Heart right ventricle (tissue), 16 donors: ENCODE measurements around the gene COL26A1. TPM values are rescaled to one million over a fixed set of nuclear protein-coding genes. Genes with fewer than 3 reads are reported as not detected.
"Not testable (repeated sequence)": the region's sequence is repeated elsewhere in the genome, so short reads cannot be mapped to it uniquely, and the experiment has no call there.

ENCODE experiments used
- ATAC-seq, 8 donors: fragments of 200-7000 bp; cut with Tn5 transposase; one replicate each; pipeline ENCODE4 v1.9.1; 2020; ENCODE audit warnings: mild to moderate bottlenecking in 8 of 8, moderate library complexity in 8 of 8, moderate number of reproducible peaks in 1 of 8
- DNase-seq, 2 donors: peaks; one replicate each; pipeline ENCODE4 v3.0.0-alpha.2; 2020
- H3K27ac ChIP-seq, 10 donors: fragments of 200-600 bp; sonication (generic) in 2 of 10; one replicate each; pipeline versions ENCODE4 v1.5.0 to v1.8.0; 2020 to 2022; ENCODE audit warnings: mild to moderate bottlenecking in 3 of 10
- H3K27me3 ChIP-seq, 7 donors: fragments of 200-600 bp; one replicate each; pipeline ENCODE4 v1.8.0; 2021 to 2022; ENCODE audit warnings: mild to moderate bottlenecking in 2 of 7
- H3K36me3 ChIP-seq, 9 donors: fragments of 200-600 bp; sonication (generic) in 1 of 9; one replicate each; pipeline versions ENCODE4 v1.5.0 to v1.8.0; 2020 to 2022; ENCODE audit warnings: mild to moderate bottlenecking in 2 of 9
- H3K4me1 ChIP-seq, 9 donors: fragments of 200-600 bp; sonication (generic) in 1 of 9; one replicate each; pipeline versions ENCODE4 v1.5.0 to v1.8.0; 2020 to 2022; ENCODE audit warnings: mild to moderate bottlenecking in 4 of 9
- H3K4me3 ChIP-seq, 10 donors: fragments of 200-600 bp; sonication (generic) in 2 of 10; one replicate each; pipeline versions ENCODE4 v1.5.0 to v1.8.0; 2020 to 2022; ENCODE audit warnings: mild to moderate bottlenecking in 7 of 10, moderate library complexity in 2 of 10
- H3K9me3 ChIP-seq, 11 donors: fragments of 200-600 bp in 10 of 11; sonication (generic) in 2 of 11; one replicate each; pipeline versions ENCODE4 v1.5.0 to v1.8.0; 2013 to 2022; ENCODE audit warnings: mild to moderate bottlenecking in 2 of 11, control low read depth in 1 of 11, moderate library complexity in 1 of 11
- WGBS, 2 donors: extraction: QIAGEN DNeasy Blood & Tissue Kit; methylation state at CpG; one replicate each; pipeline ENCODE4 v1.1.7; 2013; ENCODE audit warnings: inconsistent platforms in 1 of 2; 5-methylcytosine and 5-hydroxymethylcytosine counted together
- intact Hi-C, 10 donors: fragments of 100-400 bp; cut with DNase I; formaldehyde crosslinking; loops; one replicate each; pipeline versions ENCODE4 v1.11.1 to v1.14.2; 2022
- polyA plus RNA-seq, 2 donors: library from polyadenylated mRNA; stranded (reverse); fragments of 200-250 nt; gene quantifications; one replicate each; pipeline ENCODE4 v1.2.3, GENCODE V29; 2013
- total RNA-seq, 10 donors: library from RNA; stranded (reverse); fragmentation: NEBNext Ultra II Directional in 3 of 10; extraction: Animal tissue kit (Norgen Biotek cat#: 25700) in 3 of 10; gene quantifications; one replicate each; pipeline versions ENCODE4 v1.2.1 to v1.2.4, GENCODE V29; 2021 to 2023
- TF ChIP-seq, protein P1 (sequence below), 9 donors: fragments of 200-600 bp; sonication (generic) in 2 of 9; IDR thresholded peaks; one replicate each; pipeline versions ENCODE4 v1.5.0 to v1.8.0; 2021 to 2022; ENCODE audit warnings: antibody characterized with exemption in 9 of 9, mild to moderate bottlenecking in 5 of 9, moderate library complexity in 1 of 9
- donor health status: Arrhythmogenic right ventricular cardiomyopathy.
- donor health status: ischemic (EF 13 %, LVEDD 7.1; RV severe dilation, severe dysfunction).
- donor health status: healthy with polysubstance abuse.
- donor health status: DM: no; HTN: yes; CAD: no.
- donor health status: DM: no; HTN: no; CAD: no.
- donor health status: ischemic (EF 25% LVEDD 6.9; RV normal size, moderate dysfunction).
- donor health status: ischemic (EF 25% LVEDD 5.7; RV mildly dilated, moderate dysfunction).
- donor health status: healthy.
- donor health status: DM: yes; HTN: yes; CAD: no.
- donor health status: Ischemic cardiomyopathy.
- donor health status: ischemic (EF 35%, LVEDD 5.7; RV mildly dilated, moderate dysfunction).
- donor health status: nonischemic (EF 11% LVEDD 7.7; RV severe dilation, severe dysfunction).
- donor health status: DM: yes; HTN: yes; CAD: no.
- donor health status: PGD.
- donor health status: ischemic (EF 29% LVEDD 5.4; RV normal size, mild dysfunction).
- donor health status: nonischemic (EF 23%, LVEDD 6.1; RV moderate dilation, normal function).

Gene COL26A1
- total and polyA plus RNA-seq, 12 donors, result 0.07 to 0.50 TPM; not detected in 10

DNA sequence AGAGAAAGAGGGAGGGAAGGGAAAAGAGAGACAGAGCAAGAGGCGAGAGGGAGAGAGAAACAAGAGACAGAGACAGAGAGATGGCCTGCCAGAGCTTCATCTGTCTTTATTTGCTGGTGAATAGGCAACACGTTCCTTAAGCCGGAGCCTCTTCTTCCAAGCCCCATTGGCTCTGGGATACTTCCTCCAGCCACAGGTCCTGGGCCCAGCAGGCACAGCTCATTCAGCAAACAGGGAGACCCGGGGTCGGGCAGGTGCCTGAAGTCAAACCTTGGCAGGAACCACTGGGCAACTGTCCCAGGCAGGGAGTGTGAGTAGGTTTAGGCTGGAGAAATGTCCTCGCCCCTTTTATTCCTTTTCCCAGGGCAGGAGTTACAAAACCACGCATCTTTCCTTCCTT is 198.2 kb downstream of the COL26A1 start:
- DNase-seq (no peak), ATAC-seq (no peak)
- TF ChIP-seq, protein P1, sequence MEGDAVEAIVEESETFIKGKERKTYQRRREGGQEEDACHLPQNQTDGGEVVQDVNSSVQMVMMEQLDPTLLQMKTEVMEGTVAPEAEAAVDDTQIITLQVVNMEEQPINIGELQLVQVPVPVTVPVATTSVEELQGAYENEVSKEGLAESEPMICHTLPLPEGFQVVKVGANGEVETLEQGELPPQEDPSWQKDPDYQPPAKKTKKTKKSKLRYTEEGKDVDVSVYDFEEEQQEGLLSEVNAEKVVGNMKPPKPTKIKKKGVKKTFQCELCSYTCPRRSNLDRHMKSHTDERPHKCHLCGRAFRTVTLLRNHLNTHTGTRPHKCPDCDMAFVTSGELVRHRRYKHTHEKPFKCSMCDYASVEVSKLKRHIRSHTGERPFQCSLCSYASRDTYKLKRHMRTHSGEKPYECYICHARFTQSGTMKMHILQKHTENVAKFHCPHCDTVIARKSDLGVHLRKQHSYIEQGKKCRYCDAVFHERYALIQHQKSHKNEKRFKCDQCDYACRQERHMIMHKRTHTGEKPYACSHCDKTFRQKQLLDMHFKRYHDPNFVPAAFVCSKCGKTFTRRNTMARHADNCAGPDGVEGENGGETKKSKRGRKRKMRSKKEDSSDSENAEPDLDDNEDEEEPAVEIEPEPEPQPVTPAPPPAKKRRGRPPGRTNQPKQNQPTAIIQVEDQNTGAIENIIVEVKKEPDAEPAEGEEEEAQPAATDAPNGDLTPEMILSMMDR (IDR thresholded peaks at IDR 0.05), result no peak
- WGBS, 2 donors, result 73 to 77% methylated on average over 7 of the region's 7 CpGs
- Histone ChIP-seq H3K36me3 (no peaks in the 10 kb centered on the region), H3K4me1 (peaks cover 0 to 12% (median 0%) of the 10 kb centered on the region in 9 donors), H3K9me3 (peaks cover 0 to 3% (median 0%) of the 10 kb centered on the region in 11 donors), H3K4me3 (no peak overlapping the region), H3K27me3 (peaks cover 0 to 39% (median 5%) of the 10 kb centered on the region in 7 donors), H3K27ac (no peak overlapping the region)
- intact Hi-C loops, result no loop called here

DNA sequence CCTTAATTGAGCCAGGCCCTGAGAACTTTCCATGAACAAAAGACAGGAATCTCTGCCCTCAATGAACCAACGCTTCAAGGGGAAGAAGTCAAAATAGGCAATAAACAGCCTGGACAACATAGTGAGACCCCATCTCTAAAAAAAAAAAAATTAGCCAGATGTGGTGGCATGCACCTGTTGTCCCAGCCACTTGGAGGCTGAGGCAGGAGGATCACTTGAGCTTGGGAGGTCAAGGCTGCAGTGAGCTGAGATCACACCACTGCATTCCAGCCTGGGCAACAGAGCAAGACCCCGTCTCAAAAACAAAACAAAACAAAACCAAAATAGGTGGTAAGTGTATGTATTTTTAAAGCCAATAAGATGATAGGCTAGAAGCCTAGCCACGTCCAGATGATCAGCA is 198.6 kb downstream of the COL26A1 start:
- H3K36me3 ChIP-seq, DNase-seq, H3K9me3 ChIP-seq, H3K27ac ChIP-seq, ATAC-seq, H3K4me3 ChIP-seq, intact Hi-C loops: not testable (repeated sequence)
- Histone ChIP-seq H3K27me3 (peaks cover 0 to 41% (median 5%) of the 10 kb centered on the region in 7 donors), H3K4me1 (peaks cover 0 to 12% (median 0%) of the 10 kb centered on the region in 9 donors)
- WGBS, 2 donors, result 56 to 77% methylated on average over 3 of the region's 3 CpGs

DNA sequence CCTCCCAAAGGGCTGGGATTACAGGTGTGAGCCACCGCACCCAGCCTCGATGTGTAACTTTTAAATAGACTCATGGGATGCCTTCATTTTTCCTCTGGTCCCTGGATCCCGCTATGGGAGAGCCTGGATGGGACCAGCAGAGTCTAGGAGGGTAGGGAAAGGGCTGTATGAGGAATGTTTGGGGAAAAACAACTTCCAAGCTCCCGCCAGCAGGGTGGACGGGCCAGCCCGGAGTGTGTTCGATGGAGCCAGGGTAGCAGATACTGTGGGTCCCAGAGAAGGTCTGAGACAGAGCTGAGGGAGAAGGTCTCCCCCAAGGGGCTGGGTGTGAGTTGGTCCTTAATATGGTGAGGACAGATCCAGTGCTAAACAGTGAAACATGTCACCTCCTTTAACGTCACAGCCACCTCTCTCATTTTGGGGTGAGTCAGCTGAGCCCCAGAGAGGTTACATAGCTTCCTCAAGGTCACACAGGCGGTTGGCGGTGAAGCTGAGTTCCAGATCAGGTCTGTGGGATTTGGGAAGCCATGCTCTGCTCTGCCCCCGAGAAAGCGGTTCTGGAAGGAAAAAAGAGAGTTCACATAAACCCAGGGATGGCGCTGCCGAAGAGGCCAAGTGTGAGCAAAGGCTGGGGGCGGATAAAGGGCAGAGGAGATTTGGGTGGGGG is 200.0 kb downstream of the COL26A1 start:
- peaks cover 0 to 38% (median 5%) of the 10 kb centered on the region in 7 donors for H3K27me3 ChIP-seq
- no peak overlapping the region for H3K27ac ChIP-seq
- H3K4me1 ChIP-seq, result peaks cover 0 to 12% (median 0%) of the 10 kb centered on the region in 9 donors
- DNase-seq (no peak), ATAC-seq (no peak)
- TF ChIP-seq, protein P1 (IDR thresholded peaks at IDR 0.05), result no peak
- H3K9me3 ChIP-seq, result peaks cover 0 to 12% (median 0%) of the 10 kb centered on the region in 11 donors
- H3K36me3 ChIP-seq, result no peaks in the 10 kb centered on the region
- WGBS, 2 donors, result 66 to 72% methylated on average over 15 of the region's 15 CpGs
- intact Hi-C loops, result no loop called here
- no peak overlapping the region for H3K4me3 ChIP-seq

DNA sequence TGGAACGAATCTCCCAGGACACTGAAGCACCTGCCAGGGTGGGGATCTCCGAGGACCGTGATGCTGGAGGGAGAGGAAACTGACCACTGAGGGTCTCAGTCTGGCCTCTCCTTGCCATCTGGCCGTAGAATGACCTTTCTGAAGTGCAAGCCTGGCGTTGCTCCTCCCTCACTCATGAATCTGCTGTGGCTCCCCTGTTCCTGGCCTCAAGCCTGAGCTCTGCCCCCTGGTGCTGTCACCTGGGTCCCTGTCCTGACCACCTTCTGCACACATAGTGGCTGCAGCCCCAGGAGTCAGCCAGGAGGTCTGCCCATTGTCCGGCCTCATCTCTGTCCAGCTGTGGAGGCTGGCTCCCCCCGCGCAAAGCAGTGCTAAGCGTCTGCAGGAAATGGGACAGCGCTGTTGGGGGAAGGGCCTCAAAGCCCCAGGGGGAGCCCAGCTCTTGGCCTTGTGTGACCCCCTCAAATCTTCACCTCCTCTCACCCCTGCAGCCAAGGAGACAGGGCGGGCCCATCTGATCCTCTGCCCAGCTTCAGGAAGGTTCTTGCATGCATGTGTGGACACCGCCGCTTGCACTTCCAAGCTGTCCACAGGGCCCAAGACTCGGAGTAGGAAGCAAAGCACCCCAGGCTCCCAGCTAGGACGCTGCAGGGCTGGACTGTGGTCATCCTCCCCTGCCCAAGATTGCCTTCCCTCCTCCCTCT is 200.7 kb downstream of the COL26A1 start:
- no peak overlapping the region for H3K27ac ChIP-seq
- TF ChIP-seq, protein P1 (IDR thresholded peaks at IDR 0.05), result no peak
- no peak overlapping the region for H3K4me3 ChIP-seq
- intact Hi-C loops, result no loop called here
- H3K4me1 ChIP-seq, result peaks cover 0 to 12% (median 0%) of the 10 kb centered on the region in 9 donors
- no peaks in the 10 kb centered on the region for H3K36me3 ChIP-seq
- H3K27me3 ChIP-seq, result peaks cover 0 to 38% (median 5%) of the 10 kb centered on the region in 7 donors
- peaks cover 0 to 12% (median 0%) of the 10 kb centered on the region in 11 donors for H3K9me3 ChIP-seq
- DNase-seq (no peak), ATAC-seq (peak in 3 of 8 donors; percentile 39 to 49 (median 42))
- WGBS, 2 donors, result 46 to 54% methylated on average over 15 of the region's 15 CpGs
